NCI-H226 (cell line): ENCODE measurements around the gene OAS1.

ENCODE experiments used
- DNase-seq: peaks from one replicate; pipeline ENCODE4 v3.0.0-alpha.2; 2015

The OAS1 gene

GRCh38 chr12:112967858-112968257, 61.1 kb downstream of the OAS1 start:
- no peak for DNase-seq
